ENCODE results near the gene OASL.

- TF ChIP-seq POLR2A (IDR thresholded peaks at IDR 0.05): no peak
- TF ChIP-seq POLR2AphosphoS5 (IDR thresholded peaks at IDR 0.05; ENCODE audit: insufficient read depth in 1 of 2, low read depth in 1 of 2): no peak
- no peak for TF ChIP-seq CTCF (IDR thresholded peaks at IDR 0.05)
Measured at GRCh38 chr12:121026274-121027045, 12.6 kb downstream of the OASL start.
